Measurements from ENCODE around the gene KMT5B. TPM values are rescaled to one million over a fixed set of nuclear protein-coding genes. Genes with fewer than 3 reads are reported as not detected.
A peak's percentile ranks its signal among the peaks of the same experiment; 100 is the strongest.

KMT5B gene
- total RNA-seq, 1 donor from 2014 or later, result 38.0 TPM

DNA sequence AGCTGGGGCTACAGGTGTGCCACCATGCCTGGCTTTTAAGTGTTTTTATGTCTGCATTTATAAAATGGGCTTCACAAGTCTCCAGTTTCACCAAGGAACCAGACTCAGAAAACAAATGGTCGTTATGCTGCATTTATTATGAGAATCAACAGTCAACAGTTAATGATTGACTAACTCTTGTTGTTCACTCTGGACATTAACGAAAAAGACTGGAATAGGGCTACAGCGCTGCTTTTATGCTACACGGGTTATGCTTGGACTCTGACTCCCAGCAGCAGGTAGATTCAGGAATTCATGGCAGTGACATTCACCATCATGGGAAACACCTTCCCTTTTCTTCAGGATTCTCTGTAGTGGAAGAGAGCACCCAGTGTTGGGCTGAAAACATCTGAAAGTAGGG, 47.5 kb downstream of the KMT5B start:
- no peaks in the 10 kb centered on the region for H3K27me3 ChIP-seq (ENCODE audit: insufficient read depth, low read length)
- TF ChIP-seq CTCF (IDR thresholded peaks at IDR 0.05; ENCODE audit: insufficient read depth, low read depth, low read length), result no peak
- no peak for TF ChIP-seq EZH2 (IDR thresholded peaks at IDR 0.05; ENCODE audit: insufficient read depth, low read length)
- DNase-seq (ENCODE audit: low read depth), result no peak
- no peak overlapping the region for H3K4me3 ChIP-seq (ENCODE audit: insufficient read depth, low read depth, low read length)
- peaks cover 35% of the 10 kb centered on the region for H3K36me3 ChIP-seq (ENCODE audit: insufficient read depth, low read length)
- no peak overlapping the region for H3K4me3 Mint-ChIP-seq (ENCODE audit: unreplicated experiment)
- H2AFZ ChIP-seq (ENCODE audit: low read depth, low read length), result no peak overlapping the region
- no peak for FAIRE-seq
- no peaks in the 10 kb centered on the region for H3K79me2 ChIP-seq (ENCODE audit: insufficient read depth, low read length)
- peaks cover 12% of the 10 kb centered on the region for H4K20me1 ChIP-seq (ENCODE audit: insufficient read depth, low read length)
- H3K36me3 Mint-ChIP-seq (ENCODE audit: low read depth, unreplicated experiment), result peaks cover 21% of the 10 kb centered on the region
- no peaks in the 10 kb centered on the region for H3K9me3 Mint-ChIP-seq (ENCODE audit: unreplicated experiment)
- no peaks in the 10 kb centered on the region for H3K27me3 Mint-ChIP-seq (ENCODE audit: low read depth, unreplicated experiment)
- no peaks in the 10 kb centered on the region for H3K4me1 ChIP-seq (ENCODE audit: insufficient read depth, low read length)
- no peak overlapping the region for H3K27ac Mint-ChIP-seq (ENCODE audit: unreplicated experiment)
- no peaks in the 10 kb centered on the region for H3K9me3 ChIP-seq (ENCODE audit: insufficient read depth, low read depth, low read length)
- peaks cover 8% of the 10 kb centered on the region for H3K4me1 Mint-ChIP-seq (ENCODE audit: low read depth, unreplicated experiment)
- no peak overlapping the region for H3K4me2 ChIP-seq (ENCODE audit: low read length)
- no peak overlapping the region for H3K9ac ChIP-seq (ENCODE audit: low read length)
- H3K27ac ChIP-seq (ENCODE audit: low read depth, low read length), result no peak overlapping the region

DNA sequence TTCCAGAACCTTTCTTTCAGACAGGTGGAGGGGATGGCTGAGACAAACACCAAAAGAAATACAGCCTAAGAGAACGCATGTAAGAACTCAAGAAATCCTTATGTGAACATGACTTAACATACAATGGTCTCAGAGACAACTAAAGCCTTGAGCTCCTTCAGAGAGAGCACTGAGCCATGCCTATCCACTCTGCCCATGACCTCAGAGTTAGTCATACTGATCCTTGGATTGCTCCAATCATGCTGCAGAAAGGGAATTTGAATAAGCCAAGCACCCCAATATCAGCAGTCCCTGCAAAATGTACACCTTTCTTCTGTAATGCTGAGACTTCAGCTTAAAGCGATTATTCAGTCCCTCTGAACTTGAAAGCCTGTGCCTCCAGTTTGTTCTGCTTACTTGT, 48.7 kb downstream of the KMT5B start:
- peaks cover 23% of the 10 kb centered on the region for H3K36me3 ChIP-seq (ENCODE audit: insufficient read depth, low read length)
- Mint-ChIP-seq H3K4me3 (ENCODE audit: unreplicated experiment) (no peak overlapping the region), H3K4me1 (ENCODE audit: low read depth, unreplicated experiment) (peaks cover 12% of the 10 kb centered on the region), H3K27ac (ENCODE audit: unreplicated experiment) (no peak overlapping the region), H3K27me3 (ENCODE audit: low read depth, unreplicated experiment) (no peaks in the 10 kb centered on the region), H3K36me3 (ENCODE audit: low read depth, unreplicated experiment) (peaks cover 21% of the 10 kb centered on the region), H3K9me3 (ENCODE audit: unreplicated experiment) (no peaks in the 10 kb centered on the region)
- H3K9me3 ChIP-seq (ENCODE audit: insufficient read depth, low read depth, low read length), result no peaks in the 10 kb centered on the region
- no peaks in the 10 kb centered on the region for H3K79me2 ChIP-seq (ENCODE audit: insufficient read depth, low read length)
- no peaks in the 10 kb centered on the region for H3K4me1 ChIP-seq (ENCODE audit: insufficient read depth, low read length)
- H3K9ac ChIP-seq (ENCODE audit: low read length), result no peak overlapping the region
- H2AFZ ChIP-seq (ENCODE audit: low read depth, low read length), result no peak overlapping the region
- H4K20me1 ChIP-seq (ENCODE audit: insufficient read depth, low read length), result peaks cover 12% of the 10 kb centered on the region
- FAIRE-seq, result no peak
- no peak overlapping the region for H3K4me2 ChIP-seq (ENCODE audit: low read length)
- H3K27ac ChIP-seq (ENCODE audit: low read depth, low read length), result no peak overlapping the region
- H3K4me3 ChIP-seq (ENCODE audit: insufficient read depth, low read depth, low read length), result no peak overlapping the region
- DNase-seq (ENCODE audit: low read depth), result peak; percentile 20
- H3K27me3 ChIP-seq (ENCODE audit: insufficient read depth, low read length), result no peaks in the 10 kb centered on the region
- TF ChIP-seq CTCF (IDR thresholded peaks at IDR 0.05; ENCODE audit: insufficient read depth, low read depth, low read length), result no peak
- no peak for TF ChIP-seq EZH2 (IDR thresholded peaks at IDR 0.05; ENCODE audit: insufficient read depth, low read length)

DNA sequence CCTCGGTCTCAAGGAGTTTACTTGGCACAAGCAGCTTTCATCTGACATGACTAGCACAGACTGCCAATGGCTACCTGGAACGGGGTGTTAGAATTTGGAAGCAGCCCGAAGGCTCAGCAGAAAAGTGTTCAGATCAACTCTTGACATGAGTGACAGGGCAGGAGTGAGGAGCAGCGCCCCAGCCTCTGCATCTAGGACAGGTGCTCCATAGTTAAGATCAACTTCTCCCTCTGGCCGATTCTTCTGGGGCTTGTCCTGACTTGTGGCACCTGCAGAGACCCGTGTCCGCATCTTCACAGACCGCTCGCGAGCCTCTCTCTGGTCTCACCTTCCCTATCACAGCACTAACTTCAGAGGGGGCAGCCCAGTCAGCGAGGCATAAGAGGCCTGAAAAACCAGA, 49.4 kb downstream of the KMT5B start:
- DNase-seq (ENCODE audit: low read depth) (no peak), FAIRE-seq (no peak)
- H3K27ac Mint-ChIP-seq (ENCODE audit: unreplicated experiment), result no peak overlapping the region
- peaks cover 12% of the 10 kb centered on the region for H3K4me1 Mint-ChIP-seq (ENCODE audit: low read depth, unreplicated experiment)
- no peak overlapping the region for H3K9ac ChIP-seq (ENCODE audit: low read length)
- H3K4me3 ChIP-seq (ENCODE audit: insufficient read depth, low read depth, low read length), result no peak overlapping the region
- no peaks in the 10 kb centered on the region for H3K79me2 ChIP-seq (ENCODE audit: insufficient read depth, low read length)
- no peaks in the 10 kb centered on the region for H3K27me3 Mint-ChIP-seq (ENCODE audit: low read depth, unreplicated experiment)
- no peaks in the 10 kb centered on the region for H3K9me3 Mint-ChIP-seq (ENCODE audit: unreplicated experiment)
- no peaks in the 10 kb centered on the region for H3K9me3 ChIP-seq (ENCODE audit: insufficient read depth, low read depth, low read length)
- peaks cover 12% of the 10 kb centered on the region for H4K20me1 ChIP-seq (ENCODE audit: insufficient read depth, low read length)
- TF ChIP-seq CTCF (IDR thresholded peaks at IDR 0.05; ENCODE audit: insufficient read depth, low read depth, low read length) (no peak), EZH2 (IDR thresholded peaks at IDR 0.05; ENCODE audit: insufficient read depth, low read length) (no peak)
- H2AFZ ChIP-seq (ENCODE audit: low read depth, low read length), result no peak overlapping the region
- peaks cover 22% of the 10 kb centered on the region for H3K36me3 Mint-ChIP-seq (ENCODE audit: low read depth, unreplicated experiment)
- no peak overlapping the region for H3K27ac ChIP-seq (ENCODE audit: low read depth, low read length)
- H3K36me3 ChIP-seq (ENCODE audit: insufficient read depth, low read length), result peaks cover 16% of the 10 kb centered on the region
- no peak overlapping the region for H3K4me2 ChIP-seq (ENCODE audit: low read length)
- H3K4me3 Mint-ChIP-seq (ENCODE audit: unreplicated experiment), result no peak overlapping the region
- H3K27me3 ChIP-seq (ENCODE audit: insufficient read depth, low read length), result no peaks in the 10 kb centered on the region
- no peaks in the 10 kb centered on the region for H3K4me1 ChIP-seq (ENCODE audit: insufficient read depth, low read length)

Data from astrocyte (in vitro differentiated cells and primary cell).